H9 (cell line): ENCODE results near the gene RBMS3. TPM values are rescaled to one million over a fixed set of nuclear protein-coding genes. Genes with fewer than 3 reads are reported as not detected.

Experiments used
- DNase-seq: peaks from one replicate; pipeline ENCODE4 v3.0.0-alpha.2; 2017
- H2AFZ ChIP-seq: one replicate; pipeline ENCODE4 v1.6.1; 2013; ENCODE audit warnings: mild to moderate bottlenecking, low read length, control low read depth, moderate library complexity
- H2AK5ac ChIP-seq: 2 replicates; pipeline ENCODE4 v1.6.1; 2013; ENCODE audit warnings: low read length, control low read depth, mixed read lengths; ENCODE audit not compliant: insufficient read length
- H2BK120ac ChIP-seq: one replicate; pipeline ENCODE4 v1.6.1; 2013; ENCODE audit warnings: low read depth, mild to moderate bottlenecking, low read length, control low read depth, inconsistent platforms; ENCODE audit not compliant: poor library complexity, severe bottlenecking
- H2BK12ac ChIP-seq: 2 replicates; pipeline ENCODE4 v1.6.1; 2013; ENCODE audit warnings: low read length, control low read depth, mixed read lengths, low read depth; ENCODE audit not compliant: insufficient read length
- H2BK15ac ChIP-seq: 2 replicates; pipeline ENCODE4 v1.6.1; 2013; ENCODE audit warnings: low read depth, low read length, control low read depth
- H2BK20ac ChIP-seq: one replicate; pipeline ENCODE4 v1.6.1; 2013; ENCODE audit warnings: low read depth, mild to moderate bottlenecking, low read length, control low read depth, inconsistent platforms; ENCODE audit not compliant: poor library complexity, severe bottlenecking
- H2BK5ac ChIP-seq: 2 replicates; pipeline ENCODE4 v1.6.1; 2013; ENCODE audit warnings: low read length, control low read depth, mixed read lengths; ENCODE audit not compliant: insufficient read length
- H3K14ac ChIP-seq: 2 replicates; pipeline ENCODE4 v1.6.1; 2013; ENCODE audit warnings: low read length, control low read depth; ENCODE audit not compliant: insufficient read depth
- H3K18ac ChIP-seq: 2 replicates; pipeline ENCODE4 v1.6.1; 2013; ENCODE audit warnings: low read depth, mild to moderate bottlenecking, mixed read lengths, low read length, control low read depth; ENCODE audit not compliant: insufficient read length
- H3K23ac ChIP-seq: 2 replicates; pipeline ENCODE4 v1.6.1; 2013; ENCODE audit warnings: low read length, control low read depth, mixed read lengths, low read depth; ENCODE audit not compliant: insufficient read length
- H3K23me2 ChIP-seq: 2 replicates; pipeline ENCODE4 v1.6.1; 2013; ENCODE audit warnings: low read depth, mild to moderate bottlenecking, mixed read lengths, low read length, control low read depth; ENCODE audit not compliant: insufficient read length, poor library complexity, severe bottlenecking
- H3K27ac ChIP-seq: 2 replicates; pipeline ENCODE4 v1.5.1; 2013; ENCODE audit warnings: low read length, control low read depth, mixed read lengths, low read depth; ENCODE audit not compliant: insufficient read length
- H3K27me3 ChIP-seq: 2 replicates; pipeline ENCODE4 v1.6.1; 2013; ENCODE audit warnings: low read length, control low read depth, inconsistent platforms; ENCODE audit not compliant: insufficient read depth
- H3K4ac ChIP-seq: 2 replicates; pipeline ENCODE4 v1.6.1; 2013; ENCODE audit warnings: low read depth, mild to moderate bottlenecking, control low read depth, inconsistent platforms, low read length, moderate library complexity
- H3K4me1 ChIP-seq: 2 replicates; pipeline ENCODE4 v1.6.1; 2013; ENCODE audit warnings: low read length, control low read depth, inconsistent platforms; ENCODE audit not compliant: insufficient read depth
- H3K4me2 ChIP-seq: 2 replicates; pipeline ENCODE4 v1.6.1; 2013; ENCODE audit warnings: low read length, control low read depth, mixed read lengths; ENCODE audit not compliant: insufficient read length, insufficient read depth
- H3K56ac ChIP-seq: 2 replicates; pipeline ENCODE4 v1.6.1; 2013; ENCODE audit warnings: low read depth, mild to moderate bottlenecking, mixed read lengths, low read length, control low read depth; ENCODE audit not compliant: insufficient read length
- H3K79me1 ChIP-seq: 2 replicates; pipeline ENCODE4 v1.6.1; 2013; ENCODE audit warnings: low read depth, mild to moderate bottlenecking, moderate library complexity, low read length, control low read depth, inconsistent platforms; ENCODE audit not compliant: insufficient read depth, poor library complexity, severe bottlenecking
- H3K79me2 ChIP-seq: 2 replicates; pipeline ENCODE4 v1.6.1; 2013; ENCODE audit warnings: low read length, control low read depth, inconsistent platforms; ENCODE audit not compliant: insufficient read depth
- H3K9ac ChIP-seq: 2 replicates; pipeline ENCODE4 v1.6.1; 2013; ENCODE audit warnings: low read length, control low read depth, mixed read lengths; ENCODE audit not compliant: insufficient read length; ENCODE audit errors: extremely low read depth
- H3K9me3 ChIP-seq: one replicate; pipeline ENCODE4 v1.6.1; 2013; ENCODE audit warnings: low read depth, low read length, inconsistent platforms; ENCODE audit not compliant: control insufficient read depth
- H3T11ph ChIP-seq: one replicate; pipeline ENCODE4 v1.6.1; 2013; ENCODE audit warnings: mild to moderate bottlenecking, low read length, control low read depth, inconsistent platforms
- H4K20me1 ChIP-seq: one replicate; pipeline ENCODE4 v1.6.1; 2013; ENCODE audit not compliant: control insufficient read depth, insufficient read length, insufficient read depth
- H4K5ac ChIP-seq: 2 replicates; pipeline ENCODE4 v1.6.1; 2013; ENCODE audit warnings: low read depth, mild to moderate bottlenecking, mixed read lengths, low read length, control low read depth; ENCODE audit not compliant: insufficient read length
- H4K8ac ChIP-seq: replicated peaks from 2 replicates; pipeline ENCODE4 v1.6.1; 2013; ENCODE audit warnings: low read length, control low read depth, mixed read lengths, low read depth; ENCODE audit not compliant: insufficient read length
- H4K91ac ChIP-seq: 2 replicates; pipeline ENCODE4 v1.6.1; 2013; ENCODE audit warnings: low read depth, mild to moderate bottlenecking, moderate library complexity, mixed read lengths, low read length, control low read depth; ENCODE audit not compliant: insufficient read length
- H3K27ac Mint-ChIP-seq, 3 experiments: 2 replicates in 2 of 3; 3 replicates in 1 of 3; pipeline ENCODE4 v1.8.0; 2020 to 2021; ENCODE audit warnings: mixed read lengths in 3 of 3, mild to moderate bottlenecking in 1 of 3, moderate library complexity in 1 of 3
- H3K27me3 Mint-ChIP-seq: 2 replicates; pipeline ENCODE4 v1.8.0; 2021; ENCODE audit warnings: low read depth, mild to moderate bottlenecking, moderate library complexity, mixed read lengths
- H3K36me3 Mint-ChIP-seq, 3 experiments: 2 replicates in 2 of 3; 3 replicates in 1 of 3; pipeline ENCODE4 v1.8.0; 2020 to 2021; ENCODE audit warnings: low read depth in 3 of 3, mixed read lengths in 3 of 3; ENCODE audit not compliant: insufficient read depth in 1 of 3
- H3K4me1 Mint-ChIP-seq, 2 experiments: 2 replicates each; pipeline ENCODE4 v1.8.0; 2020; ENCODE audit warnings: mixed read lengths in 2 of 2
- H3K4me3 Mint-ChIP-seq, 2 experiments: 2 replicates in 1 of 2; 3 replicates in 1 of 2; pipeline ENCODE4 v1.8.0; 2020 to 2021; ENCODE audit warnings: mild to moderate bottlenecking in 2 of 2, mixed read lengths in 2 of 2, moderate library complexity in 1 of 2
- H3K9me3 Mint-ChIP-seq, 2 experiments: 2 replicates in 1 of 2; 3 replicates in 1 of 2; pipeline ENCODE4 v1.8.0; 2020; ENCODE audit warnings: mild to moderate bottlenecking in 2 of 2, mixed read lengths in 2 of 2, moderate library complexity in 1 of 2
- CTCF ChIP-seq: fragments of 200-600 bp; sonication (generic); conservative IDR thresholded peaks from 3 replicates; pipeline ENCODE4 v1.8.0; 2021; ENCODE audit warnings: antibody characterized with exemption, mild to moderate bottlenecking
- WGBS: extraction: QIAGEN DNeasy Blood & Tissue Kit; methylation state at CpG from one replicate; pipeline ENCODE4 v1.1.7; 2013; ENCODE audit warnings: missing lambda C conversion rate, low lambda C conversion rate, mixed read lengths; ENCODE audit not compliant: insufficient read length; ENCODE audit errors: extremely low coverage; 5-methylcytosine and 5-hydroxymethylcytosine counted together
- total RNA-seq: library from RNA; stranded (reverse); gene quantifications from 2 replicates; pipeline ENCODE4 v1.2.1, GENCODE V29; 2021

Gene RBMS3
- total RNA-seq, 1 experiment from 2014 or later, result 8.1 TPM

GRCh38 chr3:29942297-29942696, 661.4 kb downstream of the RBMS3 start:
- H3K9ac ChIP-seq, result no peak overlapping the region

More at GRCh38 chr3:29942297-29942696, 661.4 kb downstream of the RBMS3 start:
- H2AK5ac ChIP-seq, result no peak overlapping the region
- H2BK20ac ChIP-seq, result no peak overlapping the region
- no peak overlapping the region for H2BK12ac ChIP-seq
- no peaks in the 10 kb centered on the region for H3K4me1 ChIP-seq
- H2BK120ac ChIP-seq, result no peak overlapping the region
- DNase-seq, result no peak
- TF ChIP-seq CTCF, result no peak
- H4K8ac ChIP-seq, result no peak overlapping the region
- no peaks in the 10 kb centered on the region for H4K20me1 ChIP-seq
- no peak overlapping the region for H3K23ac ChIP-seq
- H3K4me1 Mint-ChIP-seq, result peaks cover 0 to 7% of the 10 kb centered on the region in 2 experiments; a peak in 2 of 4 replicates
- no peaks in the 10 kb centered on the region for H3K27me3 Mint-ChIP-seq
- no peaks in the 10 kb centered on the region for H3K27me3 ChIP-seq
- no peaks in the 10 kb centered on the region for H3K79me1 ChIP-seq
- H3K9me3 Mint-ChIP-seq, result no peaks in the 10 kb centered on the region
- H3K14ac ChIP-seq, result no peak overlapping the region
- H4K91ac ChIP-seq, result no peak overlapping the region
- no peaks in the 10 kb centered on the region for H3K9me3 ChIP-seq
- H3K23me2 ChIP-seq, result no peaks in the 10 kb centered on the region
- no peaks in the 10 kb centered on the region for H3K36me3 Mint-ChIP-seq
- H3K4ac ChIP-seq, result no peak overlapping the region
- no peak overlapping the region for H3K4me3 Mint-ChIP-seq
- H3K27ac Mint-ChIP-seq, result no peak overlapping the region
- H3T11ph ChIP-seq, result no peak overlapping the region
- no peak overlapping the region for H2BK5ac ChIP-seq
- H2BK15ac ChIP-seq, result no peak overlapping the region
- H4K5ac ChIP-seq, result no peak overlapping the region
- no peak overlapping the region for H3K27ac ChIP-seq
- no peak overlapping the region for H3K18ac ChIP-seq
- H2AFZ ChIP-seq, result no peak overlapping the region
- no peak overlapping the region for H3K4me2 ChIP-seq
- H3K56ac ChIP-seq, result no peak overlapping the region
- H3K79me2 ChIP-seq, result no peaks in the 10 kb centered on the region
- no CpG with 5 or more reads among the region's 1 CpG for WGBS
